ENCODE measurements around the gene P2RY14. TPM values are rescaled to one million over a fixed set of nuclear protein-coding genes. Genes with fewer than 3 reads are reported as not detected.

Gene P2RY14
- total and polyA plus RNA-seq, 2 donors (not counting 3 experiments of a cell fraction or from before 2014, with no cell fraction given): not detected

GRCh38 chr3:151168269-151169094 lies 109.9 kb downstream of the P2RY14 start:
- no peaks in the 10 kb centered on the region for H3K4me1 ChIP-seq (ENCODE audit: control insufficient read depth, extremely low read depth, insufficient read depth, low read length)
- no peak overlapping the region for H2AFZ ChIP-seq (ENCODE audit: low read depth, low read length)
- no TSS peak for BruUV-seq (replicated peaks)
- no peak for TF ChIP-seq EZH2 (IDR thresholded peaks at IDR 0.05; ENCODE audit: borderline replicate concordance, low read depth, low read length, severe bottlenecking)
- TF ChIP-seq MAX (IDR thresholded peaks at IDR 0.05; ENCODE audit: insufficient read depth, insufficient read length): peak; percentile 7
- no peak for TF ChIP-seq POLR2A (IDR thresholded peaks at IDR 0.05; ENCODE audit: low read depth, low read length)
- TF ChIP-seq, protein P1, sequence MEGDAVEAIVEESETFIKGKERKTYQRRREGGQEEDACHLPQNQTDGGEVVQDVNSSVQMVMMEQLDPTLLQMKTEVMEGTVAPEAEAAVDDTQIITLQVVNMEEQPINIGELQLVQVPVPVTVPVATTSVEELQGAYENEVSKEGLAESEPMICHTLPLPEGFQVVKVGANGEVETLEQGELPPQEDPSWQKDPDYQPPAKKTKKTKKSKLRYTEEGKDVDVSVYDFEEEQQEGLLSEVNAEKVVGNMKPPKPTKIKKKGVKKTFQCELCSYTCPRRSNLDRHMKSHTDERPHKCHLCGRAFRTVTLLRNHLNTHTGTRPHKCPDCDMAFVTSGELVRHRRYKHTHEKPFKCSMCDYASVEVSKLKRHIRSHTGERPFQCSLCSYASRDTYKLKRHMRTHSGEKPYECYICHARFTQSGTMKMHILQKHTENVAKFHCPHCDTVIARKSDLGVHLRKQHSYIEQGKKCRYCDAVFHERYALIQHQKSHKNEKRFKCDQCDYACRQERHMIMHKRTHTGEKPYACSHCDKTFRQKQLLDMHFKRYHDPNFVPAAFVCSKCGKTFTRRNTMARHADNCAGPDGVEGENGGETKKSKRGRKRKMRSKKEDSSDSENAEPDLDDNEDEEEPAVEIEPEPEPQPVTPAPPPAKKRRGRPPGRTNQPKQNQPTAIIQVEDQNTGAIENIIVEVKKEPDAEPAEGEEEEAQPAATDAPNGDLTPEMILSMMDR (IDR thresholded peaks at IDR 0.05; ENCODE audit: extremely low read depth in 1 of 2, insufficient read depth in 1 of 2, low read depth in 1 of 2, low read length in 2 of 2): peak; percentile 68 to 76
- TF ChIP-seq JUN (IDR thresholded peaks at IDR 0.05; ENCODE audit: borderline replicate concordance, insufficient read depth, insufficient read length, low read depth): no peak
- no peak for TF ChIP-seq FOS (IDR thresholded peaks at IDR 0.05; ENCODE audit: borderline replicate concordance, insufficient read depth, low read length)
- no peak overlapping the region for H3K27ac ChIP-seq (ENCODE audit: insufficient read depth, low read depth, low read length)
- no peaks in the 10 kb centered on the region for H3K36me3 ChIP-seq (ENCODE audit: control insufficient read depth in 2 of 2, extremely low read depth in 1 of 2, insufficient read depth in 2 of 2, low read length in 2 of 2)
- no peak overlapping the region for H3K4me3 ChIP-seq (replicated peaks in 1 of 3; ENCODE audit: insufficient read depth in 1 of 3, low read depth in 1 of 3, low read length in 3 of 3)
- no peak overlapping the region for H3K4me2 ChIP-seq (ENCODE audit: insufficient read depth, low read length)
- dilution Hi-C loops (cut with MboI; ENCODE audit: extremely low pct_ligation_motif_present, low sequenced_read_pairs): no loop called here
- intact Hi-C loops (cut with micrococcal nuclease): loop anchor here (1.0 to 5.0 kb wide), 5 partner anchors 59 to 750 kb away; partner anchors contain the start of gene P2RY13
- no peaks in the 10 kb centered on the region for H3K9me1 ChIP-seq (replicated peaks; ENCODE audit: control insufficient read depth, extremely low read depth, insufficient read depth, low read length)
- CTCF ChIA-PET: interaction anchor here (0.6 to 3.6 kb wide), 31 partner anchors 9 to 751 kb away, joined by 3 to 98 read pairs (median 5); partner anchors contain the start of gene P2RY14
- no peaks in the 10 kb centered on the region for H4K20me1 ChIP-seq (replicated peaks; ENCODE audit: control insufficient read depth, extremely low read depth, insufficient read depth, low read length)
- no peaks in the 10 kb centered on the region for H3K27me3 ChIP-seq (ENCODE audit: control insufficient read depth in 2 of 2, insufficient read depth in 2 of 2, low read length in 2 of 2)
- FAIRE-seq: peak; percentile 15
- peak; percentile 38 for DNase-seq (ENCODE audit: low read depth, low spot score)
- no peaks in the 10 kb centered on the region for H3K9me3 ChIP-seq (replicated peaks; ENCODE audit: control insufficient read depth, insufficient read depth, low read length)
- no peaks in the 10 kb centered on the region for H3K79me2 ChIP-seq (ENCODE audit: control insufficient read depth, insufficient read depth, low read length)
- POLR2A ChIA-PET: no interaction called here
- H3K9ac ChIP-seq (replicated peaks; ENCODE audit: extremely low read depth, insufficient read depth, low read length): no peak overlapping the region

Data from endothelial cell of umbilical vein (primary cell).